ENCODE data around the gene PROK1.

The PROK1 gene

DNA sequence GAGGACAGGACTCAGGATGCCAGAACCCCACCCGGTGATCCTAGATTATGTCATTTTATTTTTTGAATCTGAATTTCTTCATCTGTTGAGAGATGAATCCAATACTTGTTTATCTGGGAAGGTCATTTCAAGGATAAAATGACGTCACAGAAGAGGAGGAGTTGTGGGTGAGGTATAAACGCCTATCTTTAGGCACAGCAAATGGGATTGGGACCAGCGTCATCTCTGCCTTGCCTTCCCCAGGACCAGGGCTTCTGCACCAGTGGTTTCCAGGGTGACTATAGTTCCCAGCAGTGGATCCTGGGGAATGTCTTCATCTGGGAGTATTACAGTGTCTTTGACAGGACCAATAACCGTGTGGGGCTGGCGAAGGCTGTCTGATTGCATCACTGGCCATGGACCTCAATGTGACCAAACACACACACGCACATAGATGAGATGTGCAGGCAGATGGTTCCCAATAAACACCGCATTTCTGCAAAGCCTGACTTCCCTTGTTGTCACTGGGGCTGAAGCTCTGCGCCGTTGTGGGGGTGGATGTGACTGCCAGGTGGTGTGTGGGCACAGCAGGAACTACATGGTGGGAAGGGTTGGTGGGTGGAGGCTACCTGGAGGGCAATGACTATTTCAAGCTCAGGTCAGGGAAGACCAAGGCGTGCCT lies 40.0 kb downstream of the PROK1 start:
- no peak for DNase-seq

DNA sequence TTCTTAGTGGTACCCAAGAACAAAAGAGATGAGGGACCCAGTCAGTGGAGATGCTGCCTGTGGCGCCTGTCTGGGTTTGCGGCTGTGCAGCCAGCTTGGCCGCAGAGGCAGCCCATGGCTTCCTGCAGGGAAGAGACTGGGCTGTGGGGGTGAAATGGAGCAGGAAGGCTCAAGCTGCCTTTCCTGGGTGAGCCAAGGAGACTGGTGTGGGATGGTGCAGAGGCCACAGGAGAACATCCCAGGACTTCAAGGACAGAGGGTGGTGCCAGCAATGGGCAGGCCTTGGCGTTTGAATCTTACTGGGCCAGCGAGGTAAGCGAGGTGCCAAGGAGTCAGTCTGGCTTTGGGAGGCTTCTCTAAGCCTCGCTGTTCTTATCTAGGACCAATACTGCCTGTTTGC lies 41.6 kb downstream of the PROK1 start:
- no peak for DNase-seq

DNA sequence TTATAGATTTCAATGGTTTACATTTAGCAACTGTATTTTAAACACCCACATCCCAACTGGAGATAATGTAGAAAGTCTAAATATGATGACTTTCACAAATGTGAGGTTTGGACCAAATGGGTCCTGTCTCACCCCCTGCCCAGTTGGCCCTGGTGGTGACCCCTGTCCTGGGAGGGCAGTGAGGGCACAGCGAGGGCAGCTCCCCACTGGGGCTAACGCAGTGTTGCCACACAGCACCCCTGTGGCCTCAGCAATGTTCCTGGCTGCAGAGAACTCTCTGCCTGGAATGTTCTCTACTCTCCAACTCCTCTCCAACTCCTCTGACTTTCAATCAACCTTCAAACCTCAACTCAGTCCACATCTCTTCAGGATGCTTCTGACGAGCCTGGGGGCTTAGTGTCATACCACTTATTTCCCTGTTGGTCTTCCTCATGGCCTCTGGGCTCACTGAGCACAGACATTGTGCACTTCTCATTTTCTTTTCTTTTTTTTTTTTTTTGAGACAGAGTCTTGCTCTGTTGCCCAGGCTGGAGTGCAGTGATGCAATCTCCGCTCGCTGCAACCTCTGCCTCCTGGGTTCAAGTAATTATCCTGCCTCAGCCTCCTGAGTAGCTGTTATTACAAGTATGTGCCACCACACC lies 42.2 kb downstream of the PROK1 start:
- no peak for DNase-seq

DNA sequence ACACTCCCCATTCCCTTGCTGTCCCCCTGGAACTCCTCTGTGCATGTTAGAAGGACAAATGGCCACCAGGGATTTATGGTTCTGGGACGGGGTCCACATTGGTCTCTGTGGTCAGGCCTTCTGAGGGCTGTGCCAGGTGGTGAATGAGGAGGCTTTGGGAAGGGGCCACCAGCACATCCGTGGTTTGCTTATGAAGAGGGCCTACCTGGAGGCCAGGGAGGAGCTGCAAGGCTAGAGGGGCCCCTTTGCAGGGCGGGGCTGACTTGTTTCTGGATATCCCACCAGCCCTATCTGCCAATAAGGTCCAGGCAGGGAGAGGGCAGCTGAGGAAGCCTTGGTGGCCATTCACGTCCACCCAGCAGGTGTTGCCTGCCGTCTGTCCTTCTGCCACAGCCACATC lies 43.1 kb downstream of the PROK1 start:
- DNase-seq = no peak

DNA sequence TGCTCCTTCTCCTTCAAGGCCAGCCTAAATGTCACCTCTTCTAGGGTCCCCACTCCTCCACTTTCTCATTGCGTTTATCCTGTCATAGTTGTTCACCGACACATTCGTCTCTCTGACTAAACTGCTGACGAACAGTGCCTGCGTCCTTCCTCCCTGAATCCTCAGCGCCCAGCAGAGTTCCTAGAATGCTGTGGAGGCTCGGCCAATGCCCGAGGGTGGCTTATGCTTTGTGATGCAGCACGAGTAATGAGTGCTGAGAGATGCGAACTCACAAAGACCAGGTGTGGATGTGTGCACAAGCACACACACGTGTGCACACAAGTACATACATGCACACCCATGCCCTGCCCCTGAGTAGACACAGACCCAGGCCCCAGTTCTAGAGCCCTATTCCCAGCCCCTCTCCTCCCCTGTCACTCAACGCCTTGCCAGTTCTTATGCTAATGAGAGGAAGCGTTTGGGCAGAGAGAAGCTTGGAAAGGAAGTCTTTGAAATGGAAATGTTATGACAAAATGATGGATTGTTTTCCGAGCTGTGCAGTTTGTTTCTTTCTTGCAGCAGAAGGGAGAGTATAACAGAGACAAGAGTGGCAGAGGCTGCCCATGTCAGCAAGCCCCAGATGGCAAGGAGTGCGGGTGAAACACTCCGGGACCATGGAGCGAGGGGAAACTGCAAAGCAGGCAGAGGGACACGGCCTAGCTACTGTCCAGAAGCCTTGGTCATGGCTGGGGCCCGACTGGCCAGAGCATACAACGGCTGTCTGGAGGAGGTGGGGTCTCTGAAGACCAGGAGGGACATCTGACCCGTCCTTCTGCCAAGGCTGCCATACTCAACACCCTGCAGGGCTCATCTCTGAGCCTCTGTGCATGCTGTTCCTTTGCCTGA lies 43.8 kb downstream of the PROK1 start:
- DNase-seq = no peak

DNA sequence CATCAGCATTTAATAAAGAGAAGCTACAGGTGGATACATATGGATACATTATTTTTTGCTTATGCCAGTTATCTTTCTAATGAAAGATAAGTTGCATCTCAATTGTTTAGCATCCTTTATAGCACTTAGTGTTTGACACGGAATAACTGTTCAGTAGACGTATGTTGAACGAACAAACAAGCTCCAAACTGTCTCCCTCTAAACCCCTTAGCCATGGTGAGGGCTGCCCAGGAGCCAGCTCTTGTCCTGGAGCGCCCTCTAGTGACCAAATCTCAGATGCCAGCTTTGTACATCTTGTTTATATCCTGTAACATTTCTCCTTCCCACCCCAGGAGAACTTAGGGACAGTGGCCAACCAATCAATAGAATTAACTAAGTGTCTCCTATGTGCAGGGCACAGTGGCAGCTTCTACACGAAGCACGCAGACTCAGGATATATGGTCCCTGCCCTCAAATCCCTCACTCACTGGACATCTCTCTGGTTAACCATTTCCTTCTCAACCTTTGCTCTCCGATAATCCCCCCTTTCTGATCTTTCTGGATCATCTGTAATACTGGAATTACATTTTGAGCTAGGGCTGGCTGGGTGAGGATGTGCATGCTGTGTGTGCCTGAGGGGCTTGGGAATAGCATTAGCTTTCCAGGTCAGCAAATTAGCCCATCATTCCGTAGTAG lies 45.1 kb downstream of the PROK1 start:
- DNase-seq = peak; percentile 67

DNA sequence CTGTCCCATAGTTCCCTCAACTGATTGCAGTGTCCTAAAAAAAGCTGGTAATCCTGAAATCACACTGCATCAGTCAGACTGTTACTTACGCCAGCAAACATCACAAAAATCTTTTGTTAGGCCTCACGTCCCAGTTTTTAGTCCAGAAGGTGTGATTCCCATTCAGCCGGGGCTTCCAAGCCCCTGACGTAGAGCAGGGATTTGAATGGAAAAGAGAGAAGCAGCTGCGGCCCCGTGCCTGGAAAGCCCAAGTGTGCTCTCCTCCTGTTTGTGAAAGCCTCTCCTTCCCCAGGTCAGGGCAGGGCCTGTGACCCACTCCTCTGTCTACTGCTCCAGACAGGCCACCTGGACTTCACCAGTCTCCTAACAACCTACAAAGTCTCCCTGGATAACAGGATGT lies 47.3 kb downstream of the PROK1 start:
- no peak for DNase-seq

DNA sequence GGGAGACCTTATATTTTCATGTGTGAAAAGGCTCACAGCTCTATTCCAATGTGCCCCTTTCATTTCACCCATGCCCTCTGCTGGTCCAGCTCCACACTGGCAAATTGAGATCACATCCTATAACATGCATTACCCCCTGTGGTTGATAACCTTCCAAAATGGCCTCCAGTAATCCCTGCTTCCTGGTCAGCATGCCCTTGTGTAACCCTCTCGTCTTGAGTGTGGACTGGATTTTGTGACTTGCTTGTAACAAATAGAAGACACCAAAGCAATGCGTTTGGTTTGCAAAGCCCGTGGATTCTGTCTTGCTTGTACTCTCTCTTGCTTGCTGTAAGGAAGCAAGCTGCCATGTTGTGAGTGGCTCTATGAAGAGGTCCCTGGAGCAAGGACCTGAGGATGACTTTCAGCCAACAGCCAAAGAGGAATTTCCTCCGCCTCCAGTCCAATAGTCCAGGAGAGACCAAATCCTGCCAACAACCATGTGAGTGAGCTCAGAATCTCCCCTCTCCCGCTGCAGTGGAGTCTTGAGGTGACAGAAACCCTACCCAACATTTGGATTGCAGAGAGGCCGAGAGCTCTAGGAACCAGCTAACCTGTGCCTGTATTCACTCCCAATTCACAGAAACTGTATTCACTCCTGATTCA lies 50.7 kb downstream of the PROK1 start:
- DNase-seq = no peak

DNA sequence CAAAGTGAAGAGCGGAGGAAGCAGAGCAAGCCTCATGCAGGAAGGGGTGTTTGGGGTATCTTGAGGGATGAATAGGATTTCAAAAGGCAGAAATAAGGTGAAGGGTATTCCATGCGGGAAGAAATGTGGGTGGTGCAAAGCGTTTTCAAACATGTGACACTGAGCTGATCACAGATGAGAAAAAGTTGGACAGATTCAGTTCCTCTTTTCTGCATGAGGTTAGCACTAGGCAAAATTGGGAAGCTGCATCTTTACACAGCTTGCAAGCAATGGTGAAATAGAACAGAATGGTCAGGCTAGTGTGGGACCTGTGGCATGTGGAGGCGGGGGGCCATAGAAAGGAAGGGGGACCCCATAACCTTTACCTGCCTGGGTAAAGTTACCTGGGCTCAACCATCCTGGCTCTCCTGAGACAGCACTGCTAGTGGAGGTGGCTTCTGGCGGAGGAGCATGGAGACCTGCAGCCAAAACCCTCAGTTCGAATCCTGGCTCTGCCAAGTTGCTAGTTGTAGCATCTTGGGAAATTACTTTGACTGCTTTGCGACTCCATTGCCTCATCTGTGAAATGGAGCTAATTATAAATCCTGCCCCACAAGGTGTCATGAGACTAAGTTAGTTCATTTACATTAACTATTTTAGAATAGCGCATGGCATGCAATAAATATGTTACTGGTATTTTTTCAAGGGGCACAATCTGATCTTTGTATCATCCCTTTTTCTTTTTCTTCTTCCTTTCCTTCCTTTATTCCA lies 51.6 kb downstream of the PROK1 start:
- DNase-seq = no peak

DNA sequence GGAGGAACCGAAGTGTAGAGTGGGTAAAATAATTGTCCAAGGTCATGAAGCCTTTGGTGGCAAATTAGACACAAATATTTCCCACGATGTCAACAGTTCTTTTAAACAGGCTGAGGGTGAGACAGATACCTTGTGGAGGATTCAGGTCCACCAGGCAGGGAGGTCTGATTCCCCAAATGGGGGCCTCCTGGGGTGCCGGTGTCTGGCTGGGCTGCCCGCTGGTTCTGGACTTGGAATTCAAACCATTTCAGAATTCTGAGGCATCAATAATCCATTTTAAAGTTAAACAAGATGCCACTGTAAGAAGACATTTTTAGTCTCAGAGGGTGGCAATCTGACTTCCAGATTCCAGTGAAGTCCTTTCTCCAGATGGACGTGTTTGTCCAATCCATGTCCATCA lies 52.5 kb downstream of the PROK1 start:
- no peak for DNase-seq

DNA sequence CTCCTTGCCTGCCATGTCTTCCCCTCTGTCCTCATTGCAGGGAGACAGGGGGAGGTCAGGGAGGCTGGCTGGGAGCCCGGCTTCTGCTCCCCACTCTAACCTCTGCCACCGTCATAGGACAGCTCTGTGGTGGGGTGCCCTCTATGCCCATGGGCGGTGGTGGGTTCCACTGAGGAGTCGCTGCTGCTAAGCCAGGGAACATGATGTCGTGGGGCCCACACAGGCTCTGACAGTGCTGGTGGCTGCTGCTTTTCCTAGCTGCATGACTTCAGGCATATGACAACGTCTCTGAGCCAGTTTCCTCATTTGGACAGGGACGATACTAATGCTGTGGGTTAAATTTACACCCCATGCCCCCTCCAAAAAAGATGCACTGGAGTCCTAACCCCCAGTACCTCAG lies 53.3 kb downstream of the PROK1 start:
- no peak for DNase-seq

DNA sequence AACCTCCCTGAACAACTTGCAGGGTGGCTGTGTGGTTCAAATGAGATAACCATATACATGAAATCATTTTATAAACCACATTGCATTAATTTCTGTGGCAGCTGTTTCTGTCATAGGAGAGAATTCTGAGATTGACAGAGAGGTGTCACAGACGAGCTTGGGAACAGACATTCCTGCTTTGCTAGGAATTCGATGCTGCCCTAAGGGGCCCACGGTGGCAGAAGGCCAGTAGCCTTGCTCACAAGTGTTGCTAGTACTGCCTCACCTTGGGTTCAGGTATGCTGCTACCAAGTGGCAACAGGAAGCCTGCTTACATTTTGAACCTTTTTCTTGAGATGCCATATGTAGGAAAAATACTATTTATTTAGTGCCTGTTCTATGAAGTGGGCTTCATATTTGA lies 54.6 kb downstream of the PROK1 start:
- DNase-seq = no peak

DNA sequence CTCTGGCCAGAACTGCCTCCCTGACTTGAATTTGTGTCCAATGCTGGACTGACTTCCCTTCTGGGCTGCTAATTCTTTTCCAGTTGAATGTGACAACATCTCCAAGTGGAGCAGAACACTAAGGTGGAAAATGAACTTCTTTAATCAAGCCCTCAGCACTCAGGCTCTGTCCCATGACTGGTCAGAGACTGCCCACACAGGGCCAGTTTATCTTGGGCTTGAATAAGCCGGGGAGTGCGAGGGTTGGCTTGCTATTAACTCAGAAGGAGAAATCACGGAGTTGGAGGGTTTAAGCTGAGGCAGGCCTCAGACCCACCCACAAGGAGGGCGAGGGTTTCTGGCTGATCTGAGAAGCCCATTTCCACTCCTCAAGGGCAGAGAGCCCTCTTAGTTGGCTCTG lies 55.6 kb downstream of the PROK1 start:
- DNase-seq = no peak

Measured in NCI-H1092 treated with DMSO at 0.1 percent for 48 hours (cell line).